ENCODE data around the gene PIK3R2. TPM values are rescaled to one million over a fixed set of nuclear protein-coding genes. Genes with fewer than 3 reads are reported as not detected.

Gene PIK3R2
- total RNA-seq, 1 donor from 2014 or later: 24.8 TPM

GRCh38 chr19:18137657-18138339 lies 15.2 kb upstream of the PIK3R2 start:
- intact Hi-C loops (cut with DNase I): no loop called here
- H3K4me3 ChIP-seq: no peak overlapping the region
- no peaks in the 10 kb centered on the region for H3K27me3 ChIP-seq
- TF ChIP-seq POLR2AphosphoS5 (IDR thresholded peaks at IDR 0.05; ENCODE audit: insufficient read depth in 1 of 2, low read depth in 1 of 2) (no peak), POLR2A (IDR thresholded peaks at IDR 0.05) (no peak), CTCF (IDR thresholded peaks at IDR 0.05) (no peak)
- H3K9me3 ChIP-seq: no peaks in the 10 kb centered on the region
- no peak for DNase-seq (ENCODE audit: extremely low spot score in 2 of 2)
- no peaks in the 10 kb centered on the region for H3K4me1 ChIP-seq
- no peak overlapping the region for H3K27ac ChIP-seq
- H3K36me3 ChIP-seq: peaks cover 0 to 33% of the 10 kb centered on the region in 2 donors

GRCh38 chr19:18140473-18140872 lies 12.5 kb upstream of the PIK3R2 start:
- Histone ChIP-seq H3K4me1 (no peaks in the 10 kb centered on the region), H3K4me3 (no peak overlapping the region), H3K27ac (no peak overlapping the region), H3K9me3 (no peaks in the 10 kb centered on the region), H3K27me3 (no peaks in the 10 kb centered on the region), H3K36me3 (peaks cover 0 to 41% of the 10 kb centered on the region in 2 donors)
- no peak for DNase-seq (ENCODE audit: extremely low spot score in 2 of 2)
- intact Hi-C loops (cut with DNase I): no loop called here
- TF ChIP-seq POLR2A (IDR thresholded peaks at IDR 0.05): no peak
- TF ChIP-seq POLR2AphosphoS5 (IDR thresholded peaks at IDR 0.05; ENCODE audit: insufficient read depth in 1 of 2, low read depth in 1 of 2): no peak
- TF ChIP-seq CTCF (IDR thresholded peaks at IDR 0.05): no peak

DNA sequence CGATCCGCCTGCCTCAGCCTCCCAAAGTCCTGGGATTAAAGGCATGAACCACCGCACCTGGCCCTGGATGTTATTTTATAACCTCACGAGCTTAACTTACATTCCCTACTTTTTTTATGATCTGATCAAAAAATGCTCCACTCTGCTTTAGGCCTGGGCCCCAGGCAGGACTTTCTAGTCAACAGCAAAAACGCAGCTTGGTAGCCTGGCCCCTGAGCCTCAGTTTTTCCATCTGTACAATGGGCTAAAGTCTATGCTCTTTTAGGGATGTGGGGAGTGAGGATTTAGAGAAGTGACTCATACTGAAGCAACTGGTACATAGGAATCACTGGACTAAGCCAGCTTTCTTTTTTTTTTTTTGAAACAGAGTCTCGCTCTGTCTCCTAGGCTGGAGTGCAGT lies 11.9 kb upstream of the PIK3R2 start:
- Histone ChIP-seq H3K4me1 (no peaks in the 10 kb centered on the region), H3K36me3 (peaks cover 0 to 46% of the 10 kb centered on the region in 2 donors), H3K4me3 (no peak overlapping the region), H3K27ac (no peak overlapping the region), H3K27me3 (no peaks in the 10 kb centered on the region), H3K9me3 (no peaks in the 10 kb centered on the region)
- no peak for TF ChIP-seq POLR2A (IDR thresholded peaks at IDR 0.05)
- no peak for TF ChIP-seq CTCF (IDR thresholded peaks at IDR 0.05)
- TF ChIP-seq POLR2AphosphoS5 (IDR thresholded peaks at IDR 0.05; ENCODE audit: insufficient read depth in 1 of 2, low read depth in 1 of 2): no peak
- no peak for DNase-seq (ENCODE audit: extremely low spot score in 2 of 2)
- intact Hi-C loops (cut with DNase I): no loop called here

DNA sequence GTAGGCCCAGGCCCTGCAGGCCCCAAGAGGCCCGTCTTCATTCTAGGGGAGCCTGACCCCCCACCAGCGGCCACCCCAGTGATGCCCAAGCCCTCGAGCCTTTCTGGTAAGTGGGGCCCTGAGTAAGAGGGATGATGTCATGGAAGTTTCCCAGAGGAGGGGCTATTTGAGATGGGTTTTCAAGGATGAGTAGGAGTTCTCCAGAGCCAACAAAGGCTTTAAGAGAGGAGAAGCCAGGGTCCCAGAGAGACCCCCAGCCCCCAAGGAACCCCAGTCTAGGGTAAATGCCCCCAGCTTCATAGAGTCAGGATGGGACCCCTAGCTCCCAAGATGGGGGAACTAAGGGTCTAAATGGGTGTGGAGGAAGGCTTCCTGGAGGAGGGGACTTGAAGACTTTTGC lies 9.1 kb upstream of the PIK3R2 start:
- Histone ChIP-seq H3K36me3 (peaks cover 0 to 44% of the 10 kb centered on the region in 2 donors), H3K27me3 (no peaks in the 10 kb centered on the region), H3K9me3 (no peaks in the 10 kb centered on the region), H3K27ac (no peak overlapping the region), H3K4me3 (no peak overlapping the region), H3K4me1 (no peaks in the 10 kb centered on the region)
- TF ChIP-seq POLR2AphosphoS5 (IDR thresholded peaks at IDR 0.05; ENCODE audit: insufficient read depth in 1 of 2, low read depth in 1 of 2) (no peak), POLR2A (IDR thresholded peaks at IDR 0.05) (no peak), CTCF (IDR thresholded peaks at IDR 0.05) (no peak)
- intact Hi-C loops (cut with DNase I): no loop called here
- DNase-seq (ENCODE audit: extremely low spot score in 2 of 2): no peak

GRCh38 chr19:18144361-18144760 lies 8.6 kb upstream of the PIK3R2 start:
- intact Hi-C loops (cut with DNase I): no loop called here
- no peaks in the 10 kb centered on the region for H3K9me3 ChIP-seq
- no peak for TF ChIP-seq POLR2AphosphoS5 (IDR thresholded peaks at IDR 0.05; ENCODE audit: insufficient read depth in 1 of 2, low read depth in 1 of 2)
- no peak for TF ChIP-seq CTCF (IDR thresholded peaks at IDR 0.05)
- TF ChIP-seq POLR2A (IDR thresholded peaks at IDR 0.05): no peak
- H3K27ac ChIP-seq: no peak overlapping the region
- no peak overlapping the region for H3K4me3 ChIP-seq
- H3K4me1 ChIP-seq: no peaks in the 10 kb centered on the region
- no peak for DNase-seq (ENCODE audit: extremely low spot score in 2 of 2)
- H3K27me3 ChIP-seq: no peaks in the 10 kb centered on the region
- peaks cover 0 to 44% of the 10 kb centered on the region in 2 donors for H3K36me3 ChIP-seq
